SJCRH30 (cell line): ENCODE results near the gene LDB2. TPM values are rescaled to one million over a fixed set of nuclear protein-coding genes. Genes with fewer than 3 reads are reported as not detected.

Source experiments
- DNase-seq, 2 experiments: peaks; one replicate each; pipeline ENCODE4 v3.0.0-alpha.2; 2015 to 2020
- H3K27ac ChIP-seq: fragments of 250-450 bp; sonication (Bioruptor Pico); 2 replicates; pipeline ENCODE4 v1.5.1; 2020; ENCODE audit warnings: mild to moderate bottlenecking, moderate library complexity
- H3K27me3 ChIP-seq: fragments of 250-450 bp; sonication (Bioruptor Pico); 2 replicates; pipeline ENCODE4 v1.5.1; 2020; ENCODE audit warnings: mild to moderate bottlenecking, moderate library complexity
- H3K36me3 ChIP-seq: fragments of 250-450 bp; sonication (Bioruptor Pico); 2 replicates; pipeline ENCODE4 v1.5.1; 2020; ENCODE audit warnings: mild to moderate bottlenecking, moderate library complexity
- H3K4me1 ChIP-seq: fragments of 250-450 bp; sonication (Bioruptor Pico); 2 replicates; pipeline ENCODE4 v1.5.1; 2020; ENCODE audit warnings: mild to moderate bottlenecking, moderate library complexity
- H3K4me3 ChIP-seq: fragments of 250-450 bp; sonication (Bioruptor Pico); 2 replicates; pipeline ENCODE4 v1.5.1; 2020; ENCODE audit warnings: mild to moderate bottlenecking, moderate library complexity
- H3K9me3 ChIP-seq: fragments of 250-450 bp; sonication (Bioruptor Pico); replicated peaks from 2 replicates; pipeline ENCODE4 v1.5.1; 2020; ENCODE audit warnings: mild to moderate bottlenecking, moderate library complexity
- total RNA-seq: library from RNA; depleted of rRNA; stranded (reverse); fragments of >200 nt; shearing (Covaris generic); gene quantifications from 2 replicates; pipeline ENCODE4 v1.2.3, GENCODE V29; 2014

The LDB2 gene
- total RNA-seq, 1 experiment from 2014 or later = 0.51 TPM

GRCh38 chr4:16754104-16754503, 144.3 kb downstream of the LDB2 start:
- 0 out of 2 replicates have a peak, but pooled peaks cover 4% of the 10 kb centered on the region for H3K27me3 ChIP-seq
- no peaks in the 10 kb centered on the region for H3K4me1 ChIP-seq
- H3K36me3 ChIP-seq = no peaks in the 10 kb centered on the region
- H3K9me3 ChIP-seq = no peaks in the 10 kb centered on the region
- no peak overlapping the region for H3K27ac ChIP-seq
- no peak overlapping the region for H3K4me3 ChIP-seq
- DNase-seq = no peak

GRCh38 chr4:16752150-16752549, 146.3 kb downstream of the LDB2 start:
- no peak for DNase-seq
- Histone ChIP-seq H3K27ac (no peak overlapping the region), H3K36me3 (no peaks in the 10 kb centered on the region), H3K4me3 (no peak overlapping the region), H3K4me1 (no peaks in the 10 kb centered on the region), H3K9me3 (no peaks in the 10 kb centered on the region), H3K27me3 (no peaks in the 10 kb centered on the region)

GRCh38 chr4:16750882-16751642, 147.4 kb downstream of the LDB2 start:
- Histone ChIP-seq H3K36me3 (no peaks in the 10 kb centered on the region), H3K27me3 (no peaks in the 10 kb centered on the region), H3K4me3 (no peak overlapping the region), H3K9me3 (no peaks in the 10 kb centered on the region), H3K4me1 (no peaks in the 10 kb centered on the region), H3K27ac (no peak overlapping the region)
- no peak for DNase-seq

- H3K4me1 ChIP-seq = no peaks in the 10 kb centered on the region
- H3K27ac ChIP-seq = no peak overlapping the region
- H3K27me3 ChIP-seq = no peaks in the 10 kb centered on the region
- no peak for DNase-seq
- no peaks in the 10 kb centered on the region for H3K9me3 ChIP-seq
- H3K36me3 ChIP-seq = no peaks in the 10 kb centered on the region
- H3K4me3 ChIP-seq = no peak overlapping the region
These were observed 148.2 kb downstream of the LDB2 start for GRCh38 chr4:16750216-16750615.

- Histone ChIP-seq H3K4me1 (no peaks in the 10 kb centered on the region), H3K27ac (no peak overlapping the region), H3K9me3 (no peaks in the 10 kb centered on the region), H3K4me3 (no peak overlapping the region), H3K36me3 (no peaks in the 10 kb centered on the region), H3K27me3 (no peaks in the 10 kb centered on the region)
- no peak for DNase-seq
These were observed 152.6 kb downstream of the LDB2 start for GRCh38 chr4:16745887-16746286.

- Histone ChIP-seq H3K4me3 (no peak overlapping the region), H3K27me3 (no peaks in the 10 kb centered on the region), H3K27ac (no peak overlapping the region), H3K36me3 (no peaks in the 10 kb centered on the region), H3K4me1 (no peaks in the 10 kb centered on the region), H3K9me3 (no peaks in the 10 kb centered on the region)
- no peak for DNase-seq
These were observed 153.3 kb downstream of the LDB2 start for GRCh38 chr4:16745009-16745635.

- Histone ChIP-seq H3K9me3 (no peaks in the 10 kb centered on the region), H3K4me3 (no peak overlapping the region), H3K36me3 (no peaks in the 10 kb centered on the region), H3K4me1 (no peaks in the 10 kb centered on the region), H3K27ac (no peak overlapping the region), H3K27me3 (no peaks in the 10 kb centered on the region; the same call in none of the 2 replicates)
- DNase-seq = no peak
These were observed 157.2 kb downstream of the LDB2 start for GRCh38 chr4:16741287-16741686.

GRCh38 chr4:16739997-16740624, 158.3 kb downstream of the LDB2 start:
- H3K4me1 ChIP-seq = no peaks in the 10 kb centered on the region
- no peaks in the 10 kb centered on the region; the same call in none of the 2 replicates for H3K27me3 ChIP-seq
- no peaks in the 10 kb centered on the region for H3K9me3 ChIP-seq
- DNase-seq = no peak
- H3K27ac ChIP-seq = no peak overlapping the region
- no peak overlapping the region for H3K4me3 ChIP-seq
- H3K36me3 ChIP-seq = no peaks in the 10 kb centered on the region

GRCh38 chr4:16738558-16738957, 159.9 kb downstream of the LDB2 start:
- H3K4me1 ChIP-seq = no peaks in the 10 kb centered on the region
- no peak for DNase-seq
- no peak overlapping the region for H3K4me3 ChIP-seq
- H3K9me3 ChIP-seq = no peaks in the 10 kb centered on the region
- no peak overlapping the region for H3K27ac ChIP-seq
- no peaks in the 10 kb centered on the region; the same call in none of the 2 replicates for H3K27me3 ChIP-seq
- H3K36me3 ChIP-seq = no peaks in the 10 kb centered on the region

GRCh38 chr4:16733509-16733908, 164.9 kb downstream of the LDB2 start:
- Histone ChIP-seq H3K27me3 (peaks cover 6% of the 10 kb centered on the region), H3K27ac (no peak overlapping the region), H3K36me3 (no peaks in the 10 kb centered on the region), H3K4me1 (no peaks in the 10 kb centered on the region), H3K9me3 (no peaks in the 10 kb centered on the region; the same call in 1 of the 2 replicates), H3K4me3 (no peak overlapping the region)
- no peak for DNase-seq

GRCh38 chr4:16732741-16733140, 165.7 kb downstream of the LDB2 start:
- Histone ChIP-seq H3K27ac (no peak overlapping the region), H3K9me3 (no peaks in the 10 kb centered on the region; the same call in 1 of the 2 replicates), H3K27me3 (peaks cover 10% of the 10 kb centered on the region), H3K36me3 (no peaks in the 10 kb centered on the region), H3K4me1 (no peaks in the 10 kb centered on the region), H3K4me3 (no peak overlapping the region)
- no peak for DNase-seq

- no peaks in the 10 kb centered on the region; the same call in 1 of the 2 replicates for H3K9me3 ChIP-seq
- H3K27me3 ChIP-seq = peaks cover 12% of the 10 kb centered on the region
- no peak overlapping the region for H3K4me3 ChIP-seq
- H3K4me1 ChIP-seq = no peaks in the 10 kb centered on the region
- no peak overlapping the region for H3K27ac ChIP-seq
- no peak for DNase-seq
- H3K36me3 ChIP-seq = no peaks in the 10 kb centered on the region
These were observed 166.6 kb downstream of the LDB2 start for GRCh38 chr4:16731776-16732380.

- Histone ChIP-seq H3K9me3 (no peaks in the 10 kb centered on the region; the same call in 1 of the 2 replicates), H3K36me3 (no peaks in the 10 kb centered on the region), H3K27ac (no peak overlapping the region), H3K4me1 (no peaks in the 10 kb centered on the region), H3K27me3 (peaks cover 12% of the 10 kb centered on the region), H3K4me3 (no peak overlapping the region)
- DNase-seq = no peak
These were observed 167.8 kb downstream of the LDB2 start for GRCh38 chr4:16730522-16731205.

GRCh38 chr4:16729336-16729735, 169.1 kb downstream of the LDB2 start:
- H3K27me3 ChIP-seq = peaks cover 12% of the 10 kb centered on the region; the same call in 1 of the 2 replicates
- DNase-seq = no peak
- no peaks in the 10 kb centered on the region; the same call in 1 of the 2 replicates for H3K9me3 ChIP-seq
- no peaks in the 10 kb centered on the region for H3K36me3 ChIP-seq
- no peak overlapping the region for H3K27ac ChIP-seq
- no peaks in the 10 kb centered on the region for H3K4me1 ChIP-seq
- H3K4me3 ChIP-seq = no peak overlapping the region
